Thyroid gland (tissue), 4 donors: Measurements from ENCODE around the gene DTD2. TPM values are rescaled to one million over a fixed set of nuclear protein-coding genes. Genes with fewer than 3 reads are reported as not detected.
A peak's percentile ranks its signal among the peaks of the same experiment; 100 is the strongest.

Experiments
- DNase-seq, 2 donors: peaks; one replicate each; pipeline ENCODE4 v3.0.0-alpha.2; 2019
- H3K27ac ChIP-seq, 3 donors: fragments of 200-600 bp; sonication (generic); 1 replicate in 2 of 3; 2 replicates in 1 of 3; pipeline ENCODE4 v1.5.1; 2016 to 2019; ENCODE audit warnings: mild to moderate bottlenecking in 1 of 3, moderate library complexity in 1 of 3
- H3K27me3 ChIP-seq: fragments of 200-600 bp; sonication (generic); one replicate; pipeline ENCODE4 v1.5.1; 2019
- H3K36me3 ChIP-seq, 2 donors: fragments of 200-600 bp; sonication (generic); one replicate each; pipeline ENCODE4 v1.5.1; 2016 to 2019
- H3K4me1 ChIP-seq, 2 donors: fragments of 200-600 bp; sonication (generic); one replicate each; pipeline ENCODE4 v1.5.1; 2017 to 2019
- H3K4me3 ChIP-seq, 3 donors: fragments of 200-600 bp; sonication (generic); replicated peaks in 1 of 3; 1 replicate in 2 of 3; 2 replicates in 1 of 3; pipeline ENCODE4 v1.5.1; 2016; ENCODE audit warnings: mild to moderate bottlenecking in 1 of 3
- H3K9me3 ChIP-seq: fragments of 200-600 bp; sonication (generic); one replicate; pipeline ENCODE4 v1.5.1; 2017
- POLR2A ChIP-seq, 2 donors: fragments of 450-650 bp; IDR thresholded peaks; one replicate each; pipeline ENCODE4 v1.6.1; 2017; ENCODE audit warnings: antibody characterized with exemption in 2 of 2, mild to moderate bottlenecking in 2 of 2, moderate library complexity in 1 of 2
- WGBS, 2 donors: methylation state at CpG; one replicate each; pipeline ENCODE4 v1.1.5; 2017; 5-methylcytosine and 5-hydroxymethylcytosine counted together
- intact Hi-C: fragments of 100-400 bp; cut with DNase I; formaldehyde crosslinking; loops from one replicate; pipeline ENCODE4 v1.15.1; 2023
- total RNA-seq, 4 donors: library from RNA; depleted of rRNA; stranded (reverse); fragments of >200 nt; gene quantifications; one replicate each; pipeline ENCODE4 v1.2.3, GENCODE V29; 2016
- TF ChIP-seq, protein P1 (sequence below), 6 experiments: fragments of 200-600 bp in 3 of 6; fragments of 450-650 bp in 3 of 6; sonication (generic) in 3 of 6; IDR thresholded peaks; one replicate each; pipeline ENCODE4 v1.5.1; 2016 to 2019; ENCODE audit warnings: antibody characterized with exemption in 6 of 6, mild to moderate bottlenecking in 2 of 6, inconsistent platforms in 1 of 6, moderate library complexity in 1 of 6

Gene DTD2
- total RNA-seq, 4 donors from 2014 or later, result 32.7 to 50.2 (median 42.0) TPM

DNA sequence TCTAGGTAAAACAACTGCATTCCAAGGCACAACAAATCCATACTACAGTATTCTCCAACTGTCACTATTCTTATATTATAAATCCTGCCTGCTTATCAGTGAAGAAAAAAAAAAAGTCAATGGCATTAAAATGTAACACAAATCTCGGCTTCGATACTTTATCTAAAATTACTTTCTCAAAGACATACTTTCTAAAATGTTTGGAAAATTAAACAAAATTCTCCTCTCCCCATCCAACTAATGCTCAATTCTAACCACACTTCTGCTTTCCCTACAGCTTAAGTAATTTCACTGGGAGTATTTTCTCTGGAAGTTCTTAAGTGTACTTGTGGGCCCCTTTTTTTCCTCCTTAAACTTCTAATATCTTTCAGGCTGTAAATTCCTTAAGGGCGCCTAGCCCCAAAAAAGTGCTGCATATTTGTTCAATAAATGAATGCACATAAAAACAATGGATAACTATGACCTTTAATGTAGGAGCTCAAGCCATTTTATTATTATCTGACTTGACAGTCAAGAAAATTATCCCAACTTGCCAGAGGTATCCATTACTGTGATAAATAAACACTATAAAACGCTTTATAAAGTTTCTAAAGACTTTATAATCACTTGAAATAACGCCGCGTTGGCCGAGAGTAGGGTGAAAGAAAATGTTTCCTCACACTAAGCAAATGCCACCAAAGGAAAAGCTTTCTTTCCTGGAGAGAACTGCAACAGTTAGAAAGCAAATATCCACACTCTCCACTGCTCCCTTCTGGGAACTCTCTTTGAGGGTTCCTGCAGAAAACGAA is 37.9 kb downstream of the DTD2 start:
- no peaks in the 10 kb centered on the region for H3K9me3 ChIP-seq
- DNase-seq, result no peak
- peaks cover 11 to 13% of the 10 kb centered on the region in 2 donors for H3K4me1 ChIP-seq
- WGBS, 2 donors, result 9 to 11% methylated on average over 9 of the region's 9 CpGs
- no peak for TF ChIP-seq POLR2A (IDR thresholded peaks at IDR 0.05)
- TF ChIP-seq, protein P1, sequence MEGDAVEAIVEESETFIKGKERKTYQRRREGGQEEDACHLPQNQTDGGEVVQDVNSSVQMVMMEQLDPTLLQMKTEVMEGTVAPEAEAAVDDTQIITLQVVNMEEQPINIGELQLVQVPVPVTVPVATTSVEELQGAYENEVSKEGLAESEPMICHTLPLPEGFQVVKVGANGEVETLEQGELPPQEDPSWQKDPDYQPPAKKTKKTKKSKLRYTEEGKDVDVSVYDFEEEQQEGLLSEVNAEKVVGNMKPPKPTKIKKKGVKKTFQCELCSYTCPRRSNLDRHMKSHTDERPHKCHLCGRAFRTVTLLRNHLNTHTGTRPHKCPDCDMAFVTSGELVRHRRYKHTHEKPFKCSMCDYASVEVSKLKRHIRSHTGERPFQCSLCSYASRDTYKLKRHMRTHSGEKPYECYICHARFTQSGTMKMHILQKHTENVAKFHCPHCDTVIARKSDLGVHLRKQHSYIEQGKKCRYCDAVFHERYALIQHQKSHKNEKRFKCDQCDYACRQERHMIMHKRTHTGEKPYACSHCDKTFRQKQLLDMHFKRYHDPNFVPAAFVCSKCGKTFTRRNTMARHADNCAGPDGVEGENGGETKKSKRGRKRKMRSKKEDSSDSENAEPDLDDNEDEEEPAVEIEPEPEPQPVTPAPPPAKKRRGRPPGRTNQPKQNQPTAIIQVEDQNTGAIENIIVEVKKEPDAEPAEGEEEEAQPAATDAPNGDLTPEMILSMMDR (IDR thresholded peaks at IDR 0.05), result no peak
- no peaks in the 10 kb centered on the region for H3K27me3 ChIP-seq
- no peaks in the 10 kb centered on the region for H3K36me3 ChIP-seq
- peak overlapping the region in 2 of 3 donors; percentile 80 to 92 for H3K4me3 ChIP-seq
- intact Hi-C loops, result no loop called here
- H3K27ac ChIP-seq, result peak overlapping the region; percentile 38 to 79 (median 72)

DNA sequence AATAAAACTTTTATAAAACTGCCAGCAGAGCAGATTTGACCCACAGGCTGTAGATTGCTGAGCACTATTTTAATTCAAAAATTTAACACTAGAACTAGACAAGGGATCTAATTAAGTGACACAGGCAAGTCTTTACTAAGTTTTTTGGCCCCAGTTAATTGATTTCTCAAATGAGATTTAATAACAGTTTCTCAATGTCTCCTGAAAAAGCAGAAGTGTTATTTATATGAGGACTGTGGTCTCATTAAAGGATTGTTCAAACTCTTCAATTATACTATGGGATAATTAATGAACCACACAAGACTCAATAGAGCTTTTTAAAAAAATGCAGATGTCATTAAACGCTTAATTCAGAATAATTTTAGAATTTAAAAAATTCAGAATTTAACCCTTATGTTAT is 38.9 kb downstream of the DTD2 start:
- DNase-seq, result no peak
- Histone ChIP-seq H3K27me3 (no peaks in the 10 kb centered on the region), H3K36me3 (no peaks in the 10 kb centered on the region), H3K4me1 (peaks cover 11 to 13% of the 10 kb centered on the region in 2 donors), H3K4me3 (no peak overlapping the region), H3K9me3 (no peaks in the 10 kb centered on the region), H3K27ac (peak overlapping the region in 1 of 3 donors; percentile 72)
- 55 to 57% methylated on average over 1 of the region's 1 CpG for WGBS, 2 donors
- intact Hi-C loops, result no loop called here
- no peak for TF ChIP-seq POLR2A (IDR thresholded peaks at IDR 0.05)
- TF ChIP-seq, protein P1 (IDR thresholded peaks at IDR 0.05), result no peak

DNA sequence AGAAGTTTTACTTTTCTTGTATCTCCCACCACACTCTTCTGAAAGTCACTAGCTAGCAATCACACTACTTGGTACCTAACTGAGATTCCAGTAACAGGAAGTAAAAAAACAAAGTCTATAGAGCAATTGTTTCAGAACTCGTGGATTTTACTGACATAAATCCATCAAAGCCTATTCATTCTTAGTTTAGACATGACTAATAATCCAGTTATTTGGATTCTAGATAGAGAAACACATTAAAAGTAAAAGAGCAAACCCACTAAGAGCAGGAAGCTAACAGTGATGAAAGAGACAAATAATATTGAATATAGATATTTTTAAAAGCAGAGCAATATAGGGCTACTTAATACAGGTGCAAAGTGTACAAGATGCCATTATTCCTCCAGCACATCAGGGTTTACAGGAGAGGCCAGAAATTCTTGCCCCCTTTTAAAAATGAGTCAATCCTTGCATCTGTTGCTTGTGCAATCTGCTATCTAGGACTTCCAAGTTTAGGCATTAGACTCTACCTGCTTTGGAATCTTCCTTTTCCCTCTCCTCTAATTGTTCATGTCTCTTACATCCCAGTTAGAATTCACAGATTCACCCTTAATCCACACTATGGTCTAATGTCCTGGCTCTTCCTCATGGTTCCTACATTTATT is 43.0 kb downstream of the DTD2 start:
- intact Hi-C loops, result no loop called here
- Histone ChIP-seq H3K4me3 (no peak overlapping the region), H3K27me3 (no peaks in the 10 kb centered on the region), H3K27ac (no peak overlapping the region), H3K9me3 (no peaks in the 10 kb centered on the region), H3K4me1 (peaks cover 9 to 25% of the 10 kb centered on the region in 2 donors), H3K36me3 (no peaks in the 10 kb centered on the region)
- DNase-seq, result no peak
- WGBS, 2 donors, result 40 to 46% methylated on average over 1 of the region's 1 CpG
- no peak for TF ChIP-seq POLR2A (IDR thresholded peaks at IDR 0.05)
- TF ChIP-seq, protein P1 (IDR thresholded peaks at IDR 0.05), result no peak

DNA sequence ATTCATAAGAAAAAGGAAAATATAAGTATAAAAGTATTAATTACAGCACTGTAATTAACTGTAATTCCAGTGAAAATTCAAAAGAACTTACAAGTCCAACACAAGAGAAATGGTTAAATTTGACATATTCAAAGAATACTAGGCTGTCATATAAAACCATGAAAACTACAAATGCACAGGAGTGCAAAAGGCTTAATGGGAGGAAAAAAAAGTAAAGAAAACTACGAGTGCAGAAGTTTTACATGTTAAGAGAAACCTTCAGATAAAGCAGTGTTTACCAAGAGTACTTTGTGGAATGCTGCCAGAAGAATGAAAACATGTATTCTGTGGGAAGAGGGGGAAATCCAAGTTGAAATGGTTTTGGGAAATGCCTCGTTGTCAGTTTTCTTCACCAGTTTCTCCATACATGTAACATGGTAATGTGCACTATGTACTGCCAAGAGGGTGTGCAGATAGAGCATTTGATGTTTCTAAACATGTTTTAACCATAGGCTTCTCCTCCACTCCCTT is 46.0 kb downstream of the DTD2 start:
- no peaks in the 10 kb centered on the region for H3K27me3 ChIP-seq
- WGBS, 2 donors, result 25 to 27% methylated on average over 2 of the region's 2 CpGs
- H3K9me3 ChIP-seq, result no peaks in the 10 kb centered on the region
- TF ChIP-seq POLR2A (IDR thresholded peaks at IDR 0.05), result no peak
- TF ChIP-seq, protein P1 (IDR thresholded peaks at IDR 0.05), result no peak
- no peak for DNase-seq
- intact Hi-C loops, result no loop called here
- no peak overlapping the region for H3K27ac ChIP-seq
- peaks cover 0 to 13% of the 10 kb centered on the region in 2 donors for H3K4me1 ChIP-seq
- no peak overlapping the region for H3K4me3 ChIP-seq
- H3K36me3 ChIP-seq, result no peaks in the 10 kb centered on the region
